GM18505 (cell line): ENCODE measurements around the gene NRXN3.

Experiments used
- ATAC-seq: cut with Tn5 transposase; IDR thresholded peaks from one replicate; pipeline ENCODE4 v1.9.1; 2021; ENCODE audit not compliant: unreplicated experiment
- POLR2A ChIP-seq: IDR thresholded peaks from 4 replicates; pipeline ENCODE4 v1.6.1; 2011; ENCODE audit warnings: borderline replicate concordance; ENCODE audit not compliant: insufficient read depth, insufficient read length; ENCODE audit errors: extremely low read depth

NRXN3 gene

DNA sequence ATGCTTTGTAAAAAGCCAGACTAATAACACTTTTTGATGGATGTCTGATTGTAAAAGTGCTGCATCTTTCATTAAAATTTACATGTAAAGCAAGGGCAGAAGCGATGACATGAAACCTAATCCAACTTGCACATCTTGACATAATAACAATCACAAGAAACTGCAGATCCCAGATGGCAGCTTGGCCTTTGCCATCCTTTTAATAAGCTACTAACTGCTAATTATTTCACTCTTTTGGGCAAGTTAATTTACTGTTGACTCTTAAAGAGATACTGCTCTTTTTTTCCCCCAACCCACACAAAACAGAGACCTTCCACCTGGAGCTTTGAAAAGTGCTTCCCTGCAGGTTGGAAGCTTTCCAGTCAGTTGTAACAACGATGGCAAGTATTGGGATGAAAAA lies 137.5 kb downstream of the NRXN3 start:
- ATAC-seq = no peak
- no peak for TF ChIP-seq POLR2A

DNA sequence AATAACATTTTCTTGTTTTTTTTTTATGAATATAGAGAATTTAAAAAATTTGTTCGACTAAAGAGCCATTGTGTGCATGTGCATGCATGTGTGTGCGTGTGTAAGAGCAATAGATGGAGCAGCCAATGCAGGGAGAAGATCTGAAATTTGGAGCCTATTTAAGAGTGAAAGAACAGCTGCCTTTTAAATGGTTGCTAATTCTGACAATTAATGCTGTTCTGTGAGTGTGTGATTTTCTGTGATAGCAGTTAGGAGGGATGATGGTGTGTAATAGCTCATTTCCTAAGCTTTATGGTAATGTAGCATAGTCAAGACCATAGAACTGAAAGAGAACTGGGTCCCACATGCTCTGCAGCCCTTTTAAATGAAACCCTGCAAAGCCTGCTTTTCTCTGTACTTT lies 137.9 kb downstream of the NRXN3 start:
- no peak for TF ChIP-seq POLR2A
- no peak for ATAC-seq

DNA sequence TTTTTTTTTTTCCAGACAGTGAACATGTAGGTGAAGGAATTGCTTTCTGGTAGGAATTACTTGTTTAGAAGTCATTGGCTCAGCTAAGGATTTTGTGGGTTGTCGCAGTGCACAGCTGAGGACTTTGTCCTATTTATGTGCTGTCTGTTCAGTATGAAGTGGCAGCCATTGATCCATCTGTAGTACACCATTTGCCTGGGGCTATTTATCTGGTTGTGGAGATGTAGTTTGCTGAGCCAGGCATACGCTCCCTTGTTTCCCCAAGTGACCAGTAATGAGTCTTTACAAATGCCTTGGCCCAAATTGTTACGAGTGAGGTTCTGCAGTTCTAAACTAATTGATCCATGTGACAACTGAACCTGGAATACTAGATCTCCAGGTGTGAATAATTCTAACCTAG lies 140.1 kb downstream of the NRXN3 start:
- TF ChIP-seq POLR2A = no peak
- ATAC-seq = no peak

DNA sequence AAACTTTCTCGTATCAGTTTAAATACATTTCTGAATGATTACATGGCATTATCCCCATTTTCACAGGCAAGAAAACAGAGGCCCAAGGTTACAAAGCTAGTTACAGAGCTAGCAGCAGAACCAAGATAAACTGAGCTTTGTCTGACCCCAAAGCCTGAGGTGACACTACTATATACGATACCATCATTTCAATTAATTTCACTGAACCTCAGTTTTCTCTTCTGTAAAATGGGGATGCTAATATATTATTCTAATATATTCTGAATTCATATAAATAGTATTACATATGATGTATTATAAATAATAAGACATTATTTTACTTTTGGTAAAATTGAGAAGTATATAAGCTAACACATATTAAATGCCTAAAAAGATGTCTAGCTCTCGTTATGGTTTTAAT lies 143.3 kb downstream of the NRXN3 start:
- ATAC-seq = no peak
- no peak for TF ChIP-seq POLR2A

DNA sequence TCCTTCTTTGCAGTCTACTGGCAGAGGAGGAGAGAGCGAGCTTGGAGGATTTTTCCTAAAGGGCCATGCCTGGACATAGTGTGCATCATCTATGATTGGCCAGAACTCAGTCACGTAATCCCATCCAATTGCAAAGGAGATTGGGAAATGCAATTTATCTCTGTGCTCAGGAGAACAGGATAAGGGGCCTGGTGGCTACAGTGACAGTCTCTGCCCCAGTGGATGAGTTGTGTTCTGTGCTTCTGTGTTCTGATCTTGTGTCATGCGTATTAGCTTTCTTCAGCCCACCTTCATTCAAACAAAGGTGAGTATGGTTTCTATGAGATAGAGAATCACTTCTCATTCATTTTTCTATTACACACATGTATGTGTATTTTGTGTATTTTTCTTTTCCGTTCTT lies 144.3 kb downstream of the NRXN3 start:
- TF ChIP-seq POLR2A = no peak
- no peak for ATAC-seq

DNA sequence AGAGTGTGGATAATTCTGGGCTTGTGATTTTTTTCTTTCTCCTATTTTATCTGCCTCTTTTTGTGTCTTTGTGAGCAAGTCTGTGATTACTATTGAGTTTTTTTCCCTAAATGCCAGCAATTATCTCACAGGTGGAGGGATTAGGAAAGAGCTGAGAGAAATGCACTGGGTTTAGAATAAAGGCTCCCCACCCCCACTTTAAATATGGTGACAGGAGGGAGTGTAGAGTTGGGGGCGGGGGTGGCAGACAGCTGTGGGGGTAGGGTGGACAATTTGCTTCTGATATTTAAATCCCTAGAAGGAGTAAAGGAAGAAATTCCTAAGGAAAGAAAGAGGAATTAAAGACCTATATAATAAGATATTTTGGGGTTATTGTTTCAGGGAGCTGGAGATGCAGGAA lies 145.9 kb downstream of the NRXN3 start:
- no peak for ATAC-seq
- TF ChIP-seq POLR2A = no peak

DNA sequence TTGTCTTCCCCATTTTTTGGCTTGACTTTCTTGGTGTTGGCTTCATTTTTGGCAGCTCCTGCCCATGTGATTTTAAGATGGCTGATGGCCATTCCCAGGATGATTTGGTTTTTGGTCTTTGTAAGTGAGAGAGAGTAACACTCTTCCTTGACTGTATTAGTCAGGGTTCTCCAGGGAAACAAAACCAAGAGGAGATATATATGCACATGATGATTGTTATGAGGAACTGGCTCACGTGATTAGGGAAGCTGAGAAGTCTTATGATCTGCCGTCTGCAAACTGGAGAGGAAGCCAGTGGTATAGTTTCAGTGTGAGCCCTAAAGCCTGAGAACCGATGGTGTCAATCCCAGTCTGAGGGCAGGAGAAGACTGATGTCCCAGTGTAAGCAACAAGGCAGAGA lies 146.6 kb downstream of the NRXN3 start:
- TF ChIP-seq POLR2A = no peak
- ATAC-seq = no peak

DNA sequence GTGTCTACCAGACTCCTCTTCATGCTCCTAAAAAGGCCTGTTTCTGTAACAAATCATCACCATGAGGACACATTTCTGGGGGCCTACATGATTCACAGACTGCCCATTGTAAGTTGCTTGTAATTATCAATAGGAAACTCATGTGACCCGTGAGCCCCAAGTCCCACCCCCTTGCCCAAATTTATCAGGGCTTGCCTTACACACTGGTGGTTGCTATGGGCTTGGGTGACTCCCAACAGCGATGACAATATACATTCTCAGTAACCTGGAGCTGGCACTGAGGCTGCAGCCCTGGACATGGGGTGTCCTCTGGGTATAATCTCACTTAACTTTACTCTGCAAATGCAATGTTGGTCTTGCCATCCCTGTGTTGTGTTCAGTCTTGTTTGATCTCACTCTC lies 149.2 kb downstream of the NRXN3 start:
- TF ChIP-seq POLR2A = no peak
- no peak for ATAC-seq

DNA sequence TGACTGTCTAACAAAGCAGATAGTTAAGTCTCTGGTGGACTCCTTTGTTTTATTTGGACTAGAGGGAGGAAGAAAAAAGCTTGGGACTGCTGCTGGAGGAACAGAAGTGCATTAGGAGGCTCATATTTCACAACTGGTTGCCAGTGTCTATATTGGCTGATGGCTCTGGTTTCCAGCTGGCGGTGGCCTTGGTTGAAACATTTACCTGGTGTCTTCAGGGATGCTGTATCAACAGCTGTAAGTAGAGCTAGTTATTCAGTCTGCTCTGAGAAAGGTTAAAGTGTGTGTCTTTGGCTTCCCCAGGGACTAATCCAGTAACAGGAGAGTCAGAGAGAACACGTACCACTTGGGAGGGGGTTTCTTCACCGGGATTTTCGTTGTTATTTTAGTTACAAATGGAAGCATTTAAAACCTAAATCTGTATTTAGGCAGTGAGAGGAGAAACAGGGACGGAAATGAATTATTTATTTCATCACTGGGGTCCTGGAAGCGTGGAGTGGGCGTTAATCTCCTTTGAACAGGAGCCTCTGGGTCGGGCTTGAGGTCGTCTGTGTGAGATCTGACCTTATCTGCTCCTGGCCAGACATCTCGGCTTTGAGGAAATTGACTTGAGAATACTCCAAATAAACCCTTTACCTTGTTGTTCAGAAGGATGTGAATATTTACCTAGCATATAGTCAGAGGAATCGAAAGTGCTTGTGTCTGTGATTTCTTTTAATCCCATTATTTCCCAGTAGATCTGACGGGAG lies 149.9 kb downstream of the NRXN3 start:
- no peak for ATAC-seq

DNA sequence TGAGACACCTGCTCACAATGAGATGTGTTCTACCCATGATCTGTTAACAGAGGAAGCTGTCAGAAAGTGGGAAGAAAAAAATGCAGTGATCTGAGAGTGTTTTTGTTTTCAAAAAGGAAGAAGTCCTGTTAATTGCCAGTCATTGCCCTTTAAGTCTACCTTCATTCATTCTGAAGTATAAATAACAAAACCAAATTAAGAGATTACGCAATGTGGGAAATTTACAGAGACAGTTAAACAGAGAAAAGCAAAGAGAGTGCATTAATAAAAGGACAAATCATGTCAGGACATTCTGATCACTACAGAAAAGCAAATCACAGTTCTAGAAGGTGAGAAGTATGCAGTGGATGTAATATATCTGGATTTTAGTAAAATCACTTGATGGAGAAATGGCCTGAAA lies 154.2 kb downstream of the NRXN3 start:
- no peak for TF ChIP-seq POLR2A
- no peak for ATAC-seq

More for the DNA sequence above, 149.9 kb downstream of the NRXN3 start:
- no peak for TF ChIP-seq POLR2A

DNA sequence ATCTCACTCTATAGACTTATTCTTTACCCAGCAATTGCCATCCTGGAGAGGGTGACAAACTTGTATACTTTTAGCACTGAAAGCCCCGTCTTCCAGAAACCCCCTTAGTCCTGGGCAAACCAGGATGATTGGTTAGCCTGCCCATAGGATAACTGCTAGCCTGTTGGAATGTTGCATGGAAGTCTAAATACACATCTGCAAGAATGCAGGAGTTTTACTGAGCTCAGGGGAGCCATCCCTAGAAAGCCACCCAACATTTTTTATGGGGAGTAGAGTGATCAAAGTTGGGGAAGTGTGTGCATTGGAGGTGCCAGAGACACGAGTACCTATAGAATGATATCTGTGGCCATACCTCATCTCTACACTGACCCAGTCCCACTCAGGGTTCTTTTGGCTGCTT lies 155.7 kb downstream of the NRXN3 start:
- no peak for TF ChIP-seq POLR2A
- no peak for ATAC-seq

DNA sequence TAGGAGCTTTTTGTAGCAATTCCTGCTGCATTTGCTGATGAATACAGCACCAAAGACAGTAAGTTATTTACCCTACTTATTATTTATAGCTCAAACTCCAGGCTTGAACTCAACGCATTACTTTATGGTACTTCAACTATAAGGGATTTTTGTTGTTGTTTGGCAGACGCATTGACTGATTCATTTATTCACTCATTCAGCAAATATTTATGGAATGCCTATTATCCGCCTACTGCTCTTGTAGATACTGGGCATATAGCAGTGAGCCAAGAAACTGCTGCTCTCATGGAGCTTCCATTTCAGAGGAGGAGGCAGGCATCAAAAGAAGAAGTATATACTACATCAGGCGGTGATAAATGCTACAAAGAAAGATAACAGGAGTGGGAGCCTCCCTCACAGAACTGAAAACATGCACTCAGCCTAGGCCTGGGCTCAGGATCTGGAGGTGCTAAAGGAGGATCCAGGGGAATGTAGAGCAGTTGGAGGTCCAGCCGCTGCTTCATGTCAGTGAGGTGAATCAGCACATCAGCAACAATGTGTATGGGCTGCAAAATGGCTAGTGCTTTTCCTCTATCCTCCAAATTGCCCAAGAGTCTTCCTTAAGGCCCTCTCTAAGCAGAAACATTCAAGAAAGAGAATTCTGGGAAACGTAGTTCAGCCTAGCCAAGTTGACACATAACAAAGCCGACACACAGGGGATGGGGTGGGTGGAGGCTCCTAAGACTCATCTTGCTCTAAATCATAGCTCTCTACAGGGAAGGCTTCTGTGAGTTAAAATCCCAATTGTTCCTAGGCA lies 157.5 kb downstream of the NRXN3 start:
- no peak for TF ChIP-seq POLR2A
- no peak for ATAC-seq

DNA sequence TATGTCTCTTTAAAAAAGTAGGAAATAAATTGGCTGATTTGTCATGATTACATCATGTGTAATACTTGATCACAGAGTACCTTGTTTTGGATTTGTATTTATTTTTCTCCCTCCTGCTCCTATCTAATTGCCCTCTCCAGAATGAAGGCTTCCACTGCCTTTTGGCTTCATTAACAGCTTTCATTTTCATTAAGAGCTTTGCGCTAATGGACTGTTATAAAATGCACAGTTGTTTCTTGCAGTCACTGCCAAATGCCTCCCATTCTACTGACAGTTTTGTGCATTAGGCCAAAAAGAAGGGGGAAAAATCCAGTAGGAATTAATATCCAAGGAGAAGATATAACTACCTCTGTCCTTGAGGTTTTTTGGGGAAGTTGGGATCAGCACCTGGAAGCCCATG lies 159.2 kb downstream of the NRXN3 start:
- no peak for TF ChIP-seq POLR2A
- no peak for ATAC-seq

DNA sequence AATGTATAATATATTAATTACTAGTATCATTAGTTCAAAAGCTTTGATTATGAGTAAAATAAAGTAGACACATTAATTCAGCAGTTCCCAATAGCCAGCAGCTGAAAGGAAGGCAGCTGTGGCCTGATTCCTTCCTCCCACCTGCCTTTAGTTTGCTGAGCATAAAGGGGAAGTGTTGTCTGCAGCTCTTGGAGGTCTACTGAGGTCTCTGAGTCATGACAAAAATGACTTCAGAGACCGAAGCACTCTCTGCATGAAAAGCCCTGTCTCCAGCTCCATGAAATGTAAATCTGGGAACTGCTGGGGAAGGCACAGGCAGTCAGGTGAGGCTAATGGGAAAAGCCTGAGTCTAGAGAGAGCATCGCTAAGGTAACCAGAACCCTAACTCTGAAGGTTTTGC lies 165.4 kb downstream of the NRXN3 start:
- ATAC-seq = no peak
- no peak for TF ChIP-seq POLR2A

DNA sequence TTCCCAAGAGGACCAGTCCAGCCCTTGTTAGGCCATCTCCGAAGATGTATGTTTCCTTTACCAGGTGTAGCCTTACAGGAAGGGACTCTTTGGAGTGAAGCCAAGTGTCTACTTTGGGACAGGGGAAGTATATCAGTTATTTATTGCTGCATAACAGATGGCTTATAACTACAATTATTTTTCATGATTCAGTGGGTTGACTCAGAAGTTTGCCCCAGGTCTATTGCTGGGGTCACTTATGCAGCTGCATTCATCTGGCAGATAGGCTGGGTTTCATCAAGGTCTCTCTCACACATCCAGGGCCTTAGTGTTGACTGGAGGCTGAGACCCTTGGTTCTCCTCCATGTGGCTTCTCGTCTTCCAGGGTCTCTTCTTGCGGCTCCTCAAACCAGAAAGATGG lies 170.1 kb downstream of the NRXN3 start:
- ATAC-seq = no peak
- TF ChIP-seq POLR2A = no peak

DNA sequence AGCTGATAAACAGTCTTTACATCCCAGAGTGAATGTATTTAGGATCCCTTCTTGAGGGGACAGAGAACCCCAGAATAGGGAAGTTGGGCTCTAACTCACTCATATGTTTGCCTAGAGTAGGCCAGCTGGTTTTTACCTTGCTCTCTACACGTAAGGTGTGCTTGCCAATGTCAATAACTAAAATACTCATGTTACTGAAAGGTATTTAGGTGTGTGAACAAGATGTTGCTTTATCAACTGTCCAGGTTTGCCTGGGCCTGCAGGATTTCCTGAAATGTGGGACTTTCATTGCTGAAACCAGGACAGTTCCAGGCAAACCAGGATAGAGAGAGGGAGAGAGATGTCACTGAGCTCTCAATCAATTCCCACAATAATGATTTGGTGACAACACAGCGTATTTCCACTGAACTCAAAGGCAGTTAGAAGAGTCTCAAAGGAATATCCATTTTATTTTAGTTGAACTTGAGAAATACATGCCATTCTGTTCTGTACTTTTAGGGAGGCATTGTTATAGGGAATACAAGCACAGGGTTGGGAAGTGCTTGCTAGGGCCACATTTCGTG lies 171.7 kb downstream of the NRXN3 start:
- no peak for ATAC-seq
- no peak for TF ChIP-seq POLR2A
